Colon (tissue), 2 donors: ENCODE measurements around the gene ELAPOR2.
A peak's percentile ranks its signal among the peaks of the same experiment; 100 is the strongest.
"Not testable (repeated sequence)": the region's sequence is repeated elsewhere in the genome, so short reads cannot be mapped to it uniquely, and the experiment has no call there.

ENCODE experiments used
- FAIRE-seq: peaks from 2 replicates; lab custom pipeline; 2012; peaks lifted over from hg19 to GRCh38; lab: Jason Lieb, UNC
- donor health status: control.
- donor health status: control.

The ELAPOR2 gene

GRCh38 chr7:87041586-87041985, 17.9 kb downstream of the ELAPOR2 start:
- FAIRE-seq = not testable (repeated sequence)

DNA sequence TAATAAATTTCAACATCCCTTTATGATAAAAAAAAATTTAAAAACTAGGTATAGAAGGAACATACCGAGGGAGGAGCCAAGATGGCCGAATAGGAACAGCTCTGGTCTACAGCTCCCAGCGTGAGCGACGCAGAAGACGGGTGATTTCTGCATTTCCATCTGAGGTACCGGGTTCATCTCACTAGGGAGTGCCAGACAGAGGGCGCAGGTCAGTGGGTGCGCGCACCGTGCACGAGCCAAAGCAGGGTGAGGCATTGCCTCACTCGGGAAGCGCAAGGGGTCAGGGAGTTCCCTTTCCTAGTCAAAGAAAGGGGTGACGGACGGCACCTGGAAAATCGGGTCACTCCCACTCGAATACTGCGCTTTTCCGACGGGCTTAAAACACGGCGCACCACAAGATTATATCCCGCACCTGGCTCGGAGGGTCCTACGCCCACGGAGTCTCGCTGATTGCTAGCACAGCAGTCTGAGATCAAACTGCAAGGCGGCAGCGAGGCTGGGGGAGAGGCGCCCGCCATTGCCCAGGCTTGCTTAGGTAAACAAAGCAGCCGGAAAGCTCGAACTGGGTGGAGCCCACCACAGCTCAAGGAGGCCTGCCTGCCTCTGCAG, 19.7 kb downstream of the ELAPOR2 start:
- not testable (repeated sequence) for FAIRE-seq

DNA sequence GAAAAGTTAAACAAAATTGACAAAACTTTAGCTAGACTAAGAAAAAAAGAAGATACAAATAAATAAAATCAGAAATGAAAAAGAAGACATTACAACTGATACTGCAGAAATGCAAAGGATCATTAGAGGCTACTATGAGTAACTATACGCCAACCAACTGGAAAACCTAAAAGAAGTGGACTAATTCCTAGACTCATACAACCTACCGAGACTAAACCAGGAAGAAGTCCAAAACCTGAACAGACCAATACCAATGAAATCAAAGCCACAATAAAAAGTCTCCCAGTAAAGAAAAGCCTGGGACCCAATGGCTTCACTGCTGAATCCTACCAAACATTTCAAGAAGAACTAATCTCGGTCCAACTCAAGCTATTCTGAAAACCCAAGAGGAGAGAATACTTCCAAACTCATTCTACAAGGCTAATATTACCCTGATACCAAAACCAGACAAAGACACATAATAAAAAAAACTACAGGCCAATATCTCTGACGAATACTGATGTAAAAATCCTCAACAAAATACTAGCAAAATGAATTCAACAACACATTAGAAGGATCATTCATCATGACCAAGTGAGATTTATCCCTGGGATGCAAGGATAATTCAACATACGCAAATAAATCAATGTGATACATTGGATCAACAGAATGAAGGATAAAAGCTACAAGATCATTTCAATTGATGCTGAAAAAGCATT, 20.3 kb downstream of the ELAPOR2 start:
- peak; percentile 14 for FAIRE-seq

GRCh38 chr7:87036985-87037384, 22.5 kb downstream of the ELAPOR2 start:
- FAIRE-seq = no peak

DNA sequence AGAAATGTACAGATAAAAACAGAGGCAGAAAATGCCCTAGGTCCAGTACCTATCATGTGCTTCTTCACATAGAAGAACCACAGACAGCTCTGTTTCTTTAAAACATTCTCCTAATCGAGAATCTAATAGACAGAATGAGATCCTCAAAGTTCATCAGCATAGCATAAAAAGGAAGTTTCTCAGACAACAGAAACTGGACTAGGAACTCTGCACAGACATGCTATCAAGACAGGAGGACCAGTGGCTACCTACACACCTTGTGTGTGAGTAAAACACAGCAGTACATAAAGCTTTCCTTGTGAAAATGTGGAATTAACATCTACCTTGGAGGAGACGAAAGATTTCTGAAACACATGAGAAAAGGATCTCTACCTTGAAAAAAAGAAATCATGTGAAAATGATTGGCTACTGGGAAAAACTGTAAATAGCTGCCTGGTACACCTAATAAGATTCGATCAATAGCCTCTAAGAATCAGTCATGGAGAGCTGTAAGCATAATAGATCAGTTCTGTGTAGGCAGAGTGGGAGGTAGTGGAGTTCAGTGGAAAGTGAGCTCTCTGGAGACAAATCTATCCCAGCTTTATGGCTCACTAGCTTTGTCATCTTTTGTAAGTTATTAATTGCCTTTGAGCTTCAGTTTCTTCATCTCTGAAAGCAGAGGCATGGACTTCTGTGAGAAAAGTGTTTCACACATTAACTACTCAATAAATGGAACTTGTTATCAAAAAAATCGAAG, 26.7 kb downstream of the ELAPOR2 start:
- no peak for FAIRE-seq

DNA sequence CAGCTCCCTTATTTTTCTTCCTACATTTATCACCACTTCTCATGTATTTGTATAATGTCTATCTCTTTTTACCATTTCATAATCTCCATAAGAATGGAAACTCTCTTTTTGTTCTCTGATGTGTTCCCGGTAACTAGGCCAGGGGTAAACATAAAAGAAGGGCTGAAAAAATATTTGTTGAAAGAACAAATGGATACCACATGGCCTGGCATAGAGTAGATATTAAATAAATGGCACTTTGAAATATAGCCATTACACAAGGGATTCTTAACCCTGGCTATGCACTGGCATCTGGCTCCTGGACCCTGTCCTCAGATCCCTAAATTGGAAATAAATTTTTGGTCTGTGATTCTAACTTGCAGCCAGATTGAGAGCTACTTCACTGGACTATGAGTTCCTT, 30.4 kb downstream of the ELAPOR2 start:
- FAIRE-seq = no peak

DNA sequence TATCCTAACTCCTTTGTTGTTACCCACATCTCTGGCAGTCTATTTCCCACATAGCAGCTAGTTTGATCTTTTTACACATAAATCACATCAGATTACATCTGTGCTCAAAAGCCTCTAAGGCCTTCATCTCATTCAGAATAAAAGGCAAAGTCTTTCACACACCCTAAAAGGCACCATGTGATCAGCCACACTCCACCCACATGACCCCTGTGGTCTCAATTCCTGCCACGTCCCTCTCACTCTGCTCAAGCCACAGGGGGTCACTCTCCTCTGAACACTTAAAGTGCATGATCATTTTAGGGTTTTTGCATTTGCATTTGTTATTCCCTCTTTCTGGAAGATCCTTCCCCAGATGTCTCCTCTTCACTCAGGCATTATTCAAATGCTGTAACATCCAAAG, 30.8 kb downstream of the ELAPOR2 start:
- no peak for FAIRE-seq

GRCh38 chr7:87027900-87028299, 31.6 kb downstream of the ELAPOR2 start:
- no peak for FAIRE-seq

DNA sequence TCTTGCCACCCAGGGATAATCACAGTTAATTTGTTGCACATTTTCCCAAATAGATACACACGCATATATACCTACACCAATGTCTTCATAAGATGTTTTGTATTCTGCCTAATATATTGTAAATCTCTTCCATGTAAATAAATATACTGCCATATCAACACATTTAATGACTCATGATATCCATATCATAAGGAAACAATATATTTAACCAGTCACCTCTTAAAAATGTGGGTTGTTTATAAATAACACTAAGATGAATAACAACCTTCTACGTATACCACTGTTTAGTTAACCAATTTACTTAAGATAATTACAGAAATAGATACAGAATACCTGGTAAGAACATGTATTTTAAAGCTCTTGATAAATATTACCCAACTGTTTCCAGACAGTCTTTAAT, 38.2 kb downstream of the ELAPOR2 start:
- no peak for FAIRE-seq

DNA sequence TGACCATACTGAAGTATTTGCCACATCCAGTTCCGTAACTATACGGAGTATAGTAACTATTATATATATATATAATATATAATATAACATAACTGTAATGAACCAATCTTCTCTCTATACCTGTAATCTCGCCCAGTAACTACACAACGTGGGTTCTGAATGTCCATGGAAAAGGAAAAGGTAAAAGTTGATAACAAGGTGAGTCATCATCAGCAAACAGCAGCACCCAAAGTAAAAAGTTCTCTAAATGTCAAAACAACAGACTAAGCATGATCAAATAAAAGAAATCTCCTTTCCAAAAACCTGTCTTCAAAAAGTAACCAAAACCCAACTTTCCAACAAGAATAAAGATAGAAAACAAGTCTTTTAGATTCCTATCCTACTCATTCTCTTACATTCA, 42.8 kb downstream of the ELAPOR2 start:
- FAIRE-seq = no peak

- no peak for FAIRE-seq
Measured at GRCh38 chr7:87013840-87014190, 45.6 kb downstream of the ELAPOR2 start.

- FAIRE-seq = no peak
Measured at GRCh38 chr7:87013136-87013839, 46.2 kb downstream of the ELAPOR2 start.
